SH-SY5Y (cell line): ENCODE results near the gene ENTR1.

Experiments
- GATA2 ChIP-seq: IDR thresholded peaks from 2 replicates; pipeline ENCODE4 v1.6.1; 2011; ENCODE audit warnings: mild to moderate bottlenecking, low read depth, low read length
- GATA3 ChIP-seq: IDR thresholded peaks from 2 replicates; pipeline ENCODE4 v1.6.1; 2011; ENCODE audit warnings: low read depth, mild to moderate bottlenecking, low read length, moderate library complexity

- TF ChIP-seq GATA2 (no peak), GATA3 (no peak)
Observed at GRCh38 chr9:136370687-136371532, 39.5 kb downstream of the ENTR1 start.
